EH (cell line): Measurements from ENCODE around the gene RSPRY1.
"Not testable (repeated sequence)": the region's sequence is repeated elsewhere in the genome, so short reads cannot be mapped to it uniquely, and the experiment has no call there.

Source experiments
- DNase-seq: peaks from one replicate; pipeline ENCODE4 v3.0.0-alpha.2; 2015; ENCODE audit warnings: low read depth

Gene RSPRY1

DNA sequence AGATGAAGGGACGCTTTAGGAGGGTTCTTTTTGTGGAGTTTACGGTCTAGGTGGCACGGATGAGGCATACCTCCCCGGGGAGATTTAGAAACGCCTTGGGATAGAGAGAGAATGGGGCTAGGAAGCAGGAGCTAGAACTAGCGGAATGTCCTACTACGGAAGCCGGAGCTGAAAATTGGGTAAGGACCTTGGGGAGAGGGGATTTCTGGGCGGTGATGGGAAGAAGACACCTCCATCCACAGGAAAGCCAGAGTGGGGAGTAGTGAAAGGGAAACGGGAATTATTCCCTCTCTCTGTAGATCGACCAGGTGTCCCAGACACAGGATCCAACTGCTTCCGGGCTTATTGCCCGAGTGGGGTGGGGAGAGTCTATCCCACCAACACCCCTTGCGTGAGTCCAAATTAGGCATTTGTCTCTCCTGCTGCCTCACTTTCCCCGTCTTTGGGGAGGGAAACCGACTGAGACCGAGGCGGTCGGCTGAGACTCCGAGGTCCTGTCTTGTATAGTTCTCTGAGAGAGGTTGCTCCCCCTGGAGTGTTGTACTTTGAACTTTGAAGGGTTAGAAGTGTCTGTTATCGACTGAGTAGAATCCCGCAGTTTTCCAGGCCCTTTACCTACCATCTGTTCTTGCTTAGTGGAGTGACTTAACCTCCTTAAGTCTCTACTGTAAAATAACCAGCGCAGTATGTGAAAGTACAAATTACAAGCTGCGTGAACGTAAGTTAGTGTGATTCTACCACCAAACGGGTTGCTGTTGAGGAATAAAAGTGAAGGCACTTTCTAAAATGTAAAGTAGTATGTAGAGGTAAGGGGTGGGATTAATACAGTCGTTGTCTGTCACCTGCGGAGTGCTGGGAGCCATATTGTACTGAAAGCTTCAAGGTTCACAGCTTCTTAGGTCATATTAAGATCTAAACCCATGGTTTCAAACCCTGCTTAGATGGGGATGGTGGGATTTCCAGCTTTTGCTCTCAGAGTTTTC, 1.0 kb downstream of the RSPRY1 start:
- DNase-seq, result peak; percentile 46

DNA sequence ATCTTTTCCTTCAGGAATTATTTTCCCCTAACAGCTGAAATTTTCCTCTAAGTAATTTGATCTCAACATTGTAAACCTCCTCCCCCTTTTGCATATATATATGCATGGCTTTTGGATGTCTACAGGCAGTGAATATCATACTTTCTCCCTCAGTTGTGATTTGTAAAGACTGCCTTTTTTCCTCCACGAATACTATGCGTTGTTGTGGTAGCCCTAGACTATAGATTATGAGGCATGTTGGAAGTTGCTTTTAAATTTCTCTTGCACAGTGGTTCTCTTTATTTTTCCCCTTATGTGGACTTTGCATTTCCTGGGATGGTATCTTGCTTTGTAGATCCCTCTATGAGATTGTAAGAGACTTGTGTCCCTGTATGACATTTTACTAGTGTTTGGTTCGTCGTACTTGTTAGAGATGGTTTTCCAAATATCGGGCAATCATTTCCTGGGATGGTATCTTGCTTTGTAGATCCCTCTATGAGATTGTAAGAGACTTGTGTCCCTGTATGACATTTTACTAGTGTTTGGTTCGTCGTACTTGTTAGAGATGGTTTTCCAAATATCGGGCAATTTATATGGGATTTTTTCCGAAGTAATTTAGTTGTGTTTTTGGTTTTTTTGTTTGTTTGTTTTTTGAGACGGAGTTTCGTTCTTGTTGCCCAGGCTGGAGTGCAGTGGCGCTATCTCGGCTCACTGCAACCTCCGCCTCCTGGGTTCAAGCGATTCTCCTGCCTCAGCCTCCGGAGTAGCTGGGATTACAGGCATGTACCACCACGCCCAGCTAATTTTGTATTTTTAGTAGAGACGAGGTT, 2.0 kb downstream of the RSPRY1 start:
- not testable (repeated sequence) for DNase-seq

DNA sequence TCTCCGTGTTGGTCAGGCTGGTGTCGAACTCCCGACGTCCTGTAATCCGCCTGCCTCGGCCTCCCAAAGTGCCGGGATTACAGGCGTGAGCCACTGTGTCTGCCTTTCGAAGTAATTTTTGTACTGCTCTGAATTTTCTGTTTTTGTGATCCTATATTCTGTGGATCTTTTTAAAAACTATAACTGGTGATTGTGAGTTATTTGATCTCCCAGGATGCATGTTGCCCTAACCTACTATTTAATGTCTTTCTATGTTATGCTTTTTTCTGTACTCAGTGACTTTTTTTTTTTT, 2.5 kb downstream of the RSPRY1 start:
- DNase-seq, result no peak

DNA sequence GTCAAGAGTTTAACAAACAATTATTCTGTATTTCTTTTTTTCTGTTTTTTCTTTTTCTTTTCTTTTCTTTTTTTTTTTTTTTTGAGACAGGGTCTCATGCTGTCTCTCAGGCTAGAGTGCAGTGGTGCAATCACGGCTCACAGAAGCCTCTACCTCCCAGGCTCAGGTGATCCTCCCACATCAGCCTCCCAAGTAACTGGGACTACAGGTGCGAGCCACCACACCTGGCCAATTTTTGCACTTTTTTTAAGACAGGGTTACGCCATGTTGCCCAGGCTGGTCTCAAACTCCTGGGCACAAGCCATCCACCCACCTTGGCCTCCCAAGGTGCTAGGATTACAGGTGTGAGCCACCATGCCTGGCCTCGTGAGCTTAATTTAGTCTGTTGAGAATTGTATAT, 3.4 kb downstream of the RSPRY1 start:
- DNase-seq, result not testable (repeated sequence)

DNA sequence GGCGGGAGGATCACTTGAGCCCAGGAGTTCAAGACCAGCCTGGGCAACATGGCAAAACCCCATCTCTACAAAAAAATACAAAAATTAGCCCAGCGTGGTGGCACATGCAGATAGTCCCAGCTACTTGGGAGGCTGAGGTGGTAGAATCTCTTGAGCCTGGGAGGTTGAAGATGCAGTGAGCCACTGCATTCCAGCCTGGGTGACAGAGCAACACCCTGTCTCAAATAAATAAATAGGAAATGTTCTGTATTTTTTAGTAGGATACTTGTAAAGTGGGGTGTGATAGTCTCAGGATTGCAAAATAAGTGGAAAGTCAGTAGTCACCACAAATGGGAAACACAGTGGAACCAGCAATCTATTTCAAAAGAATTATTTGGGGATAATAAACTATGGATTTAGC, 4.0 kb downstream of the RSPRY1 start:
- DNase-seq, result peak; percentile 50

DNA sequence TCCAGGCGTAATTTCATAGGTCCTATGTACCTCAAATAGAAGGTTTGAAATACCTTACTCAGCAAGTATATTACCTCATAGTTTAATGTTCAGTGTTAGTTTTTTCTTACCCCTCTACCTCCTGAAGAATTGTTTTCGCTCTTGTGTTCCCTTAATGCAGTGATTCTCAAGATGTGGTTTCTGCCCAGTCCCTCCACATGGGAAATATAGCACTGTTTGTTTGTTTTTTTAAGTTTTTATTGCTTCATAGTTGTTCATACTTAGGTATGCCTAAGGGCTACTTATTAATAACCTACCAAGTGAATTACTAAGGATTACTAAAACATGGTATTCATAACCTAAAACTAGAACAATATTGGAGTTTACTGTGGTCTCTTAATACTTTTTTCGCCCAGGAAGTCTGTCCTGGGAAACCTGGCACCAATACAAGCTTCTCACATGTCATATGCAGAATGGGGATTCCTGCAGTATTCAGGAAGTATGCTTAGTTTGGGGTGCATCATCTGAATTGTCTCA, 5.0 kb downstream of the RSPRY1 start:
- DNase-seq, result peak; percentile 69

DNA sequence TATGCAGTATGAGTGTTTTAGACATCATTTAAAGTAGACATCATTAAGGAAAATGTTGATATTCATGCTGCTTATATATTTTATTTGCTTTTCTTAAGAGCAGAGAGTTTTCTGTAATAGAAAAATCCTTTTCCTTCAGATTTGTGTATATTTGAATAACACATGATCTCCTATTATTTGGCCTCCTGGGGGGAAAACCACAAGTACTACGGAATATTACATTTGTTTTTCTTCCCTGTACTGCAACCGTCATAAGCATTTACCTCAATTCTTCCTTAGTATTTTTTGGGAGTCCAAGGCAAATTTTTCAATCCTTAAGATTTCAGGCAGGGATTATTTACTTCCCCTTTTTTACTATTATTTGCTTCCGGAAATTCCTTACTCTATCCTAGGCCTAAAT, 6.0 kb downstream of the RSPRY1 start:
- DNase-seq, result peak; percentile 42

DNA sequence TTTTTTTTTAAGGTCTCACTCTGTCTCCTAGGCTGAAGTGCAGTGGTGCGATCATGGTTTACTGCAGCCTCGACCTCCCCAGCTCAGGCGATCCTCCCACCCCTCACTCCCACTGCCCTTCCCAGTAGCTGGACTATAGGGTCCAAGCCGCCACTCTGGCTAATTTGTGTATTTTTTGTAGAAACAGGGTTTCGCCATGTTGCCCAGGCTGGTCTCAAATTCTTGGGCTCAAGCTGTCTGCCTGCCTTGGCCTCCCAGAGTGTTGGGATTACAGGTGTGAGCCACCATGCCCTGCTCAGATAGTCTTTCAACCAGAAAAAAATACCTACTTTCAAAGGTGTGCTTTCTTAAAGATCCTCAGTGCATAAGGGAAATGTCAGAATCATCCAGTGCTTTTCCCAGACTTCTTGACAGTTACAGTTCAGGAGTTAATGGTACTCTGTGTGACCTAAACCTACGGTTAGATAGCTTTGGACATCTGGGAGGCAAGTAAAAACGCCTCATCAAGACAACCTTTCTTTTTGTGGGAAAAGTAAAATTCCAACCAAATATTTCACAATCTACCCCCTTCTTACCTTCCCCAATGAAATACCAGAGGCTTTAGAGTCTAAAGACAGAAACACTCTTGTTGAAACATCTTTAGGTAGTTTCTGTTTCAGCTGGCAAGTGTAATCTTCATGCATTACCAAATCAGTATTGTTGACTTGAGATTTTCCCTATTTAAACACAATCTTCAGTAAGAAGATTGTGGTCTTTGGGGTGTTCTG, 6.8 kb downstream of the RSPRY1 start:
- peak; percentile 47 for DNase-seq

DNA sequence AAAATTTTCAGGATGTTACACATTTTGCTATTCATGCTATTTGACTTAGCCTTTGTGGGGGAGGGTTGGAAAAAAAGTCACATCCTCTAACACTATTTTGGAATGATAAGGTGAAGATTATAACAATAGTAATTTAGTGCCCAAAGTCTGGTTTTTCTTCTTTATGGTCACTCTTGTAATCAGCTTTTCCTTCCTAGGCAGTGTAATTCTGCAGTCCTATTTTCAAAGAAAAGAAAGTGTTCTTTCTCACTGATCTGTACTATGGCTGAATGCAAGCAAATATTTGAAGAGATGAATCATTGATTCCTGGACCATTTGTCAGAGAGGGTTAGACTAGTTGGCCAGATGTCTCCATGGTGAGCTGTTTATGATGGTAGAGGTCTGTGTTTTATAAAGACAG, 8.4 kb downstream of the RSPRY1 start:
- DNase-seq, result peak; percentile 94

DNA sequence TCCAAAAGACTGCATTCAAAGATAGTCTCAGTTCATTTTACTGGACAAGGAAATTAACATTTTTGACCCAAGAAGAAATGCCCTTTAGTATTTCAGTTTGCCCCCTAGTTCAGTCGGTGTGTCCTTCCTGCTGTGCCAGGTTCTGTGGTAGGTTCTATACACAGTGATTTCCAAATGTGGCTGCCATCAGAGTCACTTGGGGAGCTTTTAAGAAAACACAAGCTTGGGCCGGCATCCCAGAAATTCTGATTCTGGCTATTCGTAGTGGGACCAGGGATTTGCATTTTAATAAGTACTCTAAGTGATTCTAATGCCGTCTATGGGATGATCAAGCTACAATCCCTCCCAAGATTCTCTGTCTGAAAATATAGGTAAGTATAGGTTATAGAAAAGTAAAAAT, 10.2 kb downstream of the RSPRY1 start:
- no peak for DNase-seq

DNA sequence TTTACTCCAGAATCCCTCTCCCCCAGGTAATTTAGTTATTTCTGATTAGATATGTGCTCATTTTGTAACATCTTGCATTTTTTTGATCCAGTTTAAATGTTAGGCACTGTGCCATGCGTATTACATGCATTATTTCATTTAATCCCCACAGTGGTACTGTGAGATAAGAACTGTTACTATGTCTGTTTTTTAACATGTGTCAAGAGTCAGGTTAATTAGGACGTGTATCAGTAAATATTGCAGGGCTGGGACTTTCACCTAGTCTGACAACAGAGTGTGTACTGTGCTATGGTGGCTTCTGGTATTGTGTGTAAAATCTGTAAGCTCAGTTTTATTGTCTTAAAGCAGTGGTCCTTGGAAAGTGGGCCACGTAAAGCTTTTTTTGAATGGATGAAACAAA, 10.6 kb downstream of the RSPRY1 start:
- no peak for DNase-seq

DNA sequence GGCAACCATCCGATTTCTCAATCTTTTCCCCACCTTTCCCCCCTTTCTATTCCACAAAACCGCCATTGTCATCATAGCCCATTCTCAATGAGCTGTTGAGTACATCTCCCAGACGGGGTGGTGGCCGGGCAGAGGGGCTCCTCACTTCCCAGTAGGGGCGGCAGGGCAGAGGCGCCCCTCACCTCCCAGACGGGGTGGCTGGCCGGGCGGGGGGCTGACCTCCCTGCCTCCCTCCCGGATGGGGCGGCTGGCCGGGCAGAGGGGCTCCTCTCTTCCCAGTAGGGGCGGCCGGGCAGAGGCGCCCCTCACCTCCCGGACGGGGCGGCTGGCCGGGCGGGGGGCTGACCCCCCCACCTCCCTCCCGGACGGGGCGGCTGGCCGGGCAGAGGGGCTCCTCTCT, 14.2 kb downstream of the RSPRY1 start:
- not testable (repeated sequence) for DNase-seq

DNA sequence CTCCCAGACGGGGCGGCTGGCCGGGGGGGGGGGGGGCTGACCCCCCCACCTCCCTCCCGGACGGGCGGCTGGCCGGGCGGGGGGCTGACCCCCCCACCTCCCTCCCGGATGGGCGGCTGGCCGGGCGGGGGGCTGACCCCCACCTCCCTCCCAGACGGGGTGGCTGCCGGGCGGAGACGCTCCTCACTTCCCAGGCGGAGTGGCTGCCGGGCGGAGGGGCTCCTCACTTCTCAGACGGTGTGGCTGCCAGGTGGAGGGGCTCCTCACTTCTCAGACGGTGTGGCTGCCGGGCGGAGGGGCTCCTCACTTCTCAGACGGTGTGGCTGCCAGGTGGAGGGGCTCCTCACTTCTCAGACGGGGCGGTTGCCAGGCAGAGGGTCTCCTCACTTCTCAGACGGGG, 14.8 kb downstream of the RSPRY1 start:
- DNase-seq, result not testable (repeated sequence)

DNA sequence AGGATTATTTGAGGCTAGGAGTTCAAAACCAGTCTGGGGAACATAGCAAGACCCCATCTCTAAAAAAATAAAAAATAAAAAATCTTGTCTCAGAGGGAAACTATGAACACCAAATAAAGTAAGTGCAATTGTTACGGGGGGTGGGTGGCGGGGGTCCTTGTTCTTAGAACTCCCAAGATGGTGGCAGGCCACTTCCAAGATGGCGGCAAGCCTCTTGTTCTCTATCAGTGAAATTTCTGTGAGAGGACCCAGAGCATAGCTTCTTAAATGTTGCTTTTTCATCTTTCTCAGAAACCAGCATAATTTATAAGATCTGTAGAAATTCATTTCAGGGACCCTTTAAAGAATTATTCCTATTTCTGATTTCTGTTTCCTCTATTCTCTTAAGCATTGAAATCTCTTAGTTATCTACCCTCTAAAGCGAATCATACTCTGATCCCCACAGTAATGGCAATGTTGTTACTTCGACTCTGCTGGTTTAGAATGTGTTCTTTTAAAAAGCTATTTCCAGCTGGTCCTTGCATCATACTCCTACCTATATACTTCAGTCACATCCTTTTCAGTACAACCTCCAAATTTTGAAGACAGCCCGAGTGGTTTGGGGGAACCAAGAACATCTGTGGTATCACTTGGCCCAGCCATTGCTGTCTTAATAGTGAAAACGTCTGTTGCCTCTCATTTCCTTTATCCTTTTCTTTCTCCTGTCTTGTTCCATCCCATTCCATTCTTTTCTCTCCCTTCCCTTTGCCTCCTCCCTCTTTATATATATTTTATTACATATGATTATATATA, 16.2 kb downstream of the RSPRY1 start:
- no peak for DNase-seq

DNA sequence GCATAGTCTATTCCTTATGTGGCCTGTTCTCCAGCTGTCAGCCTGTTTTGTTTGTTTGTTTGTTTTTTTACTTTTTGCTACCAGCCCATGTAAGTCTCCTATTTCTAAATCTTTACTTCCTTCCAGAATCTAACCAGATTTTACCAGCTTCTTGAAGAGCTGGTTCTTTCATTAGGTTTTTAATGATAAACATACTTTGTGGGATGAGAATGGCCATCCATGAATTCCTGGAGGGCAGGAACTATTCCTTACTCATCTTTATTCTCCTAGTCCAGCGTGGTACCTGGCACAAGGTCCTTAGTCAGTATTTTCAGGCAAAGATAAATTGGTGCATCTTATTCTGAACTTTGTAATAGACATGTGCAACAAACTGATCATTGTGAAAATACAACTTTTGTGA, 17.3 kb downstream of the RSPRY1 start:
- peak; percentile 53 for DNase-seq

DNA sequence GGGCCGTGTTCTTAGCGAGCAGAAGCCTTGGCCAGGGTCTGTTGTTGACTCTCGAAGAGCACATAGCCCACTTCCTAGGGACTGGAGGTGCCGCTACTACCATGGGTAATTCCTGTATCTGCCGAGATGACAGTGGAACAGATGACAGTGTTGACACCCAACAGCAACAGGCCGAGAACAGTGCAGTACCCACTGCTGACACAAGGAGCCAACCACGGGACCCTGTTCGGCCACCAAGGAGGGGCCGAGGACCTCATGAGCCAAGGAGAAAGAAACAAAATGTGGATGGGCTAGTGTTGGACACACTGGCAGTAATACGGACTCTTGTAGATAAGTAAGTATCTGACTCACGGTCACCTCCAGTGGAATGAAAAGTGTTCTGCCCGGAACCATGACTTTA, 18.5 kb downstream of the RSPRY1 start:
- DNase-seq, result no peak

DNA sequence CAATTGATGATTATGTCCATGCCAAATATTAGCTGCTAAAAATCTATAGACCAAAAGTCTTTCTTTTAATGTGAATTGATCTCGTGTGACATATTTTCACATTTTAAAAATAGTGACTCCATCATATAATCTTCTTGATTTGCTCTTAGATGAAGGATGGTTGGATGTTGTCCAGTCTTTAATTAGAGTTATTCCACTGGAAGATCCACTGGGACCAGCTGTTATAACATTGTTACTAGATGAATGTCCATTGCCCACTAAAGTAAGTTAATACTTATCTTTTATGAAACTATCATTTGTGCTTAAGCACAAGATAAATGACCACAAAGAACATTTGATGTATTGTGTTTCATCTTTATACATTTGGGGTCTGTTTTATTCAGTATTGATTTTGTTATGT, 22.8 kb downstream of the RSPRY1 start:
- DNase-seq, result no peak

DNA sequence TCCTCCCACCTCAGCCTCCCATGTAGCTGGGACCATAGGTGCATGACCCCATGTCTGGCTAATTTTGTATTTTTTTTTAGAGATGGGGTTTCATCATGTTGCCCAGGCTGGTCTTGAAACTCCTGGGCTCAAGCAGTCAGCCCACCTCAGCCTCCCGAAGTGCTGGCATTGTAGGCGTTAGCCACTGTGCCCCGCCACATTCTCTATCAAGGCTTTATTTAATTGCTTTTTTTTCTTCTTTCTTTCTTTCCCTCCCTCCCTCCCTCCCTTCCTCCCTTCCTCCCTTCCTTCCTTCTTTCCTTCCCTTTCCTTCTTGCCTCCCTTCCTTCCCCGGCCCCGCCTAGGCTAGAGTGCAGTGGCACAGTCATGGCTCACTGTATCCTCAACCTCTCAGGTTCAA, 23.7 kb downstream of the RSPRY1 start:
- no peak for DNase-seq

DNA sequence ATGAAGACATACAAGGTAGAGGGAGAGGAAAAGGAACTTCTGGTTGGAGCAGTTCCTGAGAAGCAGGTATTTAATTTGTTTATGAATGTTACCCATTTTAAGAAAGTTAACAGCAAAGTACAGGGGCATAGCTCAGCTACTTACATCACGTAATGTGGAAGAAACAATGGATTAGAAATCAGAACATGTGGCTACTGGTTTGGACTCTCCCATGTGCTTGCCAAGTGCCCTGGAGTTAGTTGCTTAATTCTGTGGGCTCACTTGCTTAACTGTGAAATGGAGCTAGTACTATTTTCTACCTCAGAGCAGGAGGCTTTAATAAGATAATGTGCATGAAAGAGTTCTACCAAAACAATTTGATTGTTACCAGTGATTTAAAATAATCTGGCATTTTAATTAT, 27.3 kb downstream of the RSPRY1 start:
- DNase-seq, result no peak

DNA sequence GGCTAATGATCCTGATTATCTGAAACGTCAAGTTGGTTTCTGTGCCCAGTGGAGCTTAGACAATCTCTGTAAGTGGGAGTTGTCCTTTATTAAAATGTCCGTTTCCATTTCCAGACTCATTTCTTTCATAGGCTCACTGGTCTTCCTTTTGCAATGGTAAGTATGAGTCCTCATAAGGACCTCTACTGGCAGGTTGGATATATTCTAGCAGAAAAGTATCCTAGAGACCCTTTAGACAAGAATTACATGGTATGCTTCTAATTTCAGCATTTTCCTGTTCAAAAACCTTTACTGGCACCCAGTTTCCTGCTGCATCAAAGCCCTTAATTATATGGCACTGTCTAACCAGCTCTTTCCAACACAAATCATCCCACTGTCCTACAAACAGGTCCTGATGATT, 30.8 kb downstream of the RSPRY1 start:
- no peak for DNase-seq

DNA sequence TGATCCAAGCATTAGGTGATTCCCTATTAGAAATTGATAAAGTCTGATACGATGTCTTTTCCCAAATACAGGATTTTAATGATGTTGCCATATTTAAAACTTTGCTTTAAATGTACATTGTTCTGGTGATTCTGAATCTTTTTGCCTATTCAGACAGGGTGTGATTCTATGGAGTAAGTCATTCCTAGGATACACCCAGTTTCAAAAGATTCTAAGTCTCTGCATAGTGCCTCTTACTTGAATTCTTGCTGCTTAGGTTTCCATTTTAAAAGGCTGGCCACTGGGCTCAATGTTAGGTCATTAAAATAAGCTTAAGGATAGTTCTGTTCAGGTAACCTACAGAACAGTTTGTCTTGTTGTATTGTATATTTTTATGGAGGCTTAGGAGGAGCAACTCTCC, 36.9 kb downstream of the RSPRY1 start:
- DNase-seq, result no peak
